Right ventricle myocardium inferior (tissue), 1 donor: ENCODE results near the gene PRDM2. TPM values are rescaled to one million over a fixed set of nuclear protein-coding genes. Genes with fewer than 3 reads are reported as not detected.

Source experiments
- ATAC-seq: fragments of 200-7000 bp; cut with Tn5 transposase; one replicate; pipeline ENCODE4 v1.9.1; 2020; ENCODE audit warnings: mild to moderate bottlenecking, moderate library complexity
- DNase-seq: peaks from one replicate; pipeline ENCODE4 v3.0.0; 2021; ENCODE audit errors: missing footprints
- intact Hi-C: fragments of 100-400 bp; cut with DNase I; formaldehyde crosslinking; loops from one replicate; pipeline ENCODE4 v1.11.0; 2022
- total RNA-seq: library from RNA; stranded (reverse); fragmentation: NEBNext Ultra II Directional; extraction: Animal tissue kit (Norgen Biotek cat#: 25700); gene quantifications from one replicate; pipeline ENCODE4 v1.2.1, GENCODE V29; 2021
- donor health status: DM: no; HTN: yes; CAD: no; lungs with severe emphysema.

PRDM2 gene
- total RNA-seq, 1 donor from 2014 or later: 33.7 TPM

DNA sequence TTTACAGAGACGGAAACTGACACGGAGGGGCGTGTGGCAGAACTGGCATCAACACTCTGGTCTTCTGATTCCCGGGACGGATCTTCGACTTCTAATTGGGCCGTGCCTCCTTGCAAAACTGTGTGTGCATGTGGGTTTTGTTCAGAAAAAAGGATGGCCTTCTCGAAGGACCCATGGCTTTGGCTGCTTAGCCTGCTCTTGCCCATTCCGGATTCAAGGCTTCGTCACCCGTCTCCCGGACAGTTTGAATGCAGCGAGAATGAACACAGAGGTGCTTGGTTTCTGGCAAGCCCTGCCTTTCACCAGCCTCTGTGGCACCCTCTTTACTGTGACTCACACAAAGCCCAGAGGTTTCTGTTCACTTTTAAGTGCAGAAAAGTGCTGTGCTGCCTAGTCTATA is 120.1 kb downstream of the PRDM2 start:
- ATAC-seq: no peak
- no peak for DNase-seq
- intact Hi-C loops: loop anchor here (10.0 kb wide), 1 partner anchor 135 kb away; no protein-coding TSS in a partner anchor

- intact Hi-C loops: loop anchor here (10.0 kb wide), 1 partner anchor 134 kb away; no protein-coding TSS in a partner anchor
- ATAC-seq (no peak), DNase-seq (no peak)
Measured at GRCh38 chr1:13820456-13820855, 120.5 kb downstream of the PRDM2 start.

DNA sequence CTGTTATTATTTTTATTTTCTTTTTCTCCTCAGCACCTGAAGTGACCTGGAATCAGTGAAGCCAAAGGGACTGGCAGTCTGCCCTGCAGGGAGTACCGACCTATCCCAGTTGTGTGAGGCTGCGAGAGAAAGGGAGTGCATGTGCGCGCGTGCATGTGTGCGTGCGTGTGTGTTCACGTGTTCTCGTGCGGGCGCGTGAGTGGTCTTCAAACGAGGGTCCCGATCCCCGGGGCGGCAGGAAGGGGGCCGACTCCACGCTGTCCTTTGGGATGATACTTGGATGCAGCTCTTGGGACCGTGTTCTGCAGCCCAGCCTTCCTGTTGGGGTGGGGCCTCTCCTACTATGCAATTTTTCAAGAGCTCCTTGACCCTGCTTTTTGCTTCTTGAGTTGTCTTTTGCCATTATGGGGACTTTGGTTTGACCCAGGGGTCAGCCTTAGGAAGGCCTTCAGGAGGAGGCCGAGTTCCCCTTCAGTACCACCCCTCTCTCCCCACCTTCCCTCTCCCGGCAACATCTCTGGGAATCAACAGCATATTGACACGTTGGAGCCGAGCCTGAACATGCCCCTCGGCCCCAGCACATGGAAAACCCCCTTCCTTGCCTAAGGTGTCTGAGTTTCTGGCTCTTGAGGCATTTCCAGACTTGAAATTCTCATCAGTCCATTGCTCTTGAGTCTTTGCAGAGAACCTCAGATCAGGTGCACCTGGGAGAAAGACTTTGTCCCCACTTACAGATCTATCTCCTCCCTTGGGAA is 123.3 kb downstream of the PRDM2 start:
- ATAC-seq: no peak
- intact Hi-C loops: loop anchor here (10.0 kb wide), 1 partner anchor 131 kb away; no protein-coding TSS in a partner anchor

DNA sequence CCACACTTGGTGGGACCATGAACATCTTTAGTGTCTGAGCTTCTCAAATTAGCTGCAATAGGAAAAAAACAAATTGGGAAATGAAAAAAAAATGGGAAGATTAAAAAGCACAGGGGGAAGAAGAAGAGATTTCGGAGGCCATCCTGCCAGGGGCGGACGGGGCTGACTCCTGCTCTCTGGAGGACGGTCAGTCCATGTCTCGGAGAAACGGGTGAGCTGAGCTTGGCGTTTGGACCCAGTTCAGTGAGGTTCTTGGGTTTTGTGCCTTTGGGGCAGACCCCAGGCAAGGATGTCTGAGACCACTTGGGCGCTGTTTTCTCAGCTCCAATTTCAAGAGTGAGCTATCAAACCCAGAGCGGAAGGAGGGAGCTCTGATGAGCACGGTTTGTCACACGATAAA is 123.9 kb downstream of the PRDM2 start:
- intact Hi-C loops: loop anchor here (10.0 kb wide), 1 partner anchor 131 kb away; no protein-coding TSS in a partner anchor
- DNase-seq (no peak), ATAC-seq (no peak)

More for the DNA sequence above, 123.3 kb downstream of the PRDM2 start:
- no peak for DNase-seq

DNA sequence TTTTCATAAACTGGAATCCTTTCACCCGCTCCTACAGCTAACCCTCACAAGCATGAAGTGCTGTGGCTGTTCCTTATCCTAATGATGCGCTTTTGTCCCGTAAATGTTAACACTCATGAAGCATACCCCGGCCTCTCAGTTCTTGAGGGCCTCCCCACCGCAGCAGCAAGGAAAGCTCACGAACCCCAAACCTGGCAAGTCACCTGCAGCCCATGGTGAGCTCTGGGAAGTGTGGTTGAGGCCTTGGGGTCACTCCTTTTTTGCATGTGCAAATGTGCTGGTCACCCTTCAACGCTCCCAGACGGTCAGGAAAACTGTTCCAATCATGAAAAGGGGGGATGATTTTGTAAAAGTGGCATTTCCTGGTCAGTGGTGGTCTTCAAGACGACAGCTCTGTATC is 124.6 kb downstream of the PRDM2 start:
- DNase-seq (no peak), ATAC-seq (no peak)

DNA sequence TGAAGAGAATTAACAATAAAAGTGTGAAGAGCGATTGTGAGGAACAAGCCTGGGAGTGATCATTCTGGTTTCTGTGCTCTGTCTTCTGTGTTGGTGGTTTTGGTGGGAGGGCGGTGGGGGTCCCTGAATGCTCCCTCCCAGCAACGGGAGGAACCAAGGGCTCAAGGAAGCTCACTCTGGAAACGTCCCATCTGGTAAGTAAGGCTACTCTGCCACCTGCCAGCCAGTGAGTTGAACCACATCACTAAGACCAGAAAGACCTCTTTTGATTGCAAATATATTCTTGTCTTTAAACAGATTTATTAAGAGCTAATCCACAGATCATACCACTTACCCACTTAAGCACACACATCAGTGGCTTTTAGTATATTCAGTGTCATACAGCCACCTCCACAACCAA is 125.0 kb downstream of the PRDM2 start:
- DNase-seq (no peak), ATAC-seq (no peak)
- intact Hi-C loops: loop anchor here (5.0 to 10.0 kb wide), 2 partner anchors 130 to 158 kb away; no protein-coding TSS in a partner anchor

More for the DNA sequence above, 124.6 kb downstream of the PRDM2 start:
- intact Hi-C loops: loop anchor here (5.0 to 10.0 kb wide), 2 partner anchors 130 to 157 kb away; no protein-coding TSS in a partner anchor

GRCh38 chr1:13826009-13826408 is 126.0 kb downstream of the PRDM2 start:
- DNase-seq (no peak), ATAC-seq (no peak)
- intact Hi-C loops: loop anchor here (5.0 to 10.0 kb wide), 2 partner anchors 129 to 159 kb away; no protein-coding TSS in a partner anchor

GRCh38 chr1:13826591-13826990 is 126.6 kb downstream of the PRDM2 start:
- ATAC-seq (no peak), DNase-seq (no peak)
- intact Hi-C loops: loop anchor here (5.0 to 10.0 kb wide), 2 partner anchors 128 to 159 kb away; no protein-coding TSS in a partner anchor

DNA sequence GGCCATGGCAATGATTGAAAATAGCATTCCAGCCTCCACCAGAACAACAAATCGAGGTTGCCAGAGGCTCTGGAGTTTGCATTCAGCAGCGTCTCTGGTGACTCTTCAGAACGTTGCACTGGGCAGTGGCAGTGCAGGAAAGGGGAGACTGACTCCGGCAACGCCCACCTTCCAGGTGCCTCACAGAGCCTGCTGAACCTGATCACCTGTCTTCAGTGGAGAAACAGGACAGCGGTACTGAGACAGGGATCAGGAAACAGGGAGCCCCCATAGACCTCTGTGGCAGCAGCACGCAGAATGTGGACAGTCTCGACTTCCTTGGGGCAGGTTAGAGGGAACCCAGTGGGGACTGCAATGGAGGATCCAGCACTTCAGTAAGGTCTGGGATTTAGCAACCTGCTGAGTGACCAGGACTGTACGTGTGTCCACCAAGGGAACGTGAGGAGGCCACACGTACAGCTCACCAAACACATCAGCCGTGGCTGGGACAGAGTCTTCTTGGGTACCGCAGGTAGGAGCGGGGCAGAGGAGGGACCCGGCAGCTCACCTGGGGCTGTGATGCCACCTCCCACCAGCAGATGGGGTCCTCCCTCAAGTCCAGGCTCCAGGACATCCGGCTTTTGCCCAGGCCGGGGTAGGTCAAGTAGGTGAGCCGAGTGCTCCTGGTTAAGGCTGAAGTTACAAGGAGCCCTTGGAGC is 128.6 kb downstream of the PRDM2 start:
- intact Hi-C loops: loop anchor here (5.0 to 10.0 kb wide), 2 partner anchors 126 to 161 kb away; no protein-coding TSS in a partner anchor
- ATAC-seq (peak; percentile 32), DNase-seq (no peak)

DNA sequence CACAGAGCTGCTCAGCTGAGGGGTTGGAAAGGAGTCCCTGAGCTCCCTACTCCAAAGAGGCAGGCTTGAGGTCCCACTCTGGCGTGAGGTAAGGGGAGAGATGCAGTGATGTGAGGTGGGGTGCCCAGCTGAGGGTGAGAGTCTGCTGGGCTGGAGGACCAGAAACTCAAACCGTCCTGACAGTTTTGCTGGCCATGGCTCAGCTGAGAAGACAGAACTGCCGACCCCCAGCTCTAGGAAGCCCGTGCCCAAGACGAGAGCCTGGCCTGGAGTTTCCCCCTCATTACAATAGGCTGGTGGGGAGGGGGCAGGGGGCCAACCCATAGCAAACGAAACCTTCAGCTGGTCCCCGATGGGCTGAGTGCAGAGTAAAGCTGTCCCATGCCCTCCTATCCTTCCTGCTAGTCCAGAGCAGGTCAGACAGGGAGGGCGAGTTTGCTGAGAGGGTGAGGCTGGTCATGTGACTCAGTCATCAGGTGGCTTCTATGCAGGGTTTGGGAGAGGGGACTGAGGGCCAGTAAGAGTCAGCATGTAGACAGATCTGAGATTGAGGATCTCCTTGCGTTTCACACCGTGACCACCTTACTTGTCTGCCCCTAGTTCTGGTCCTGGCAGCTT is 129.3 kb downstream of the PRDM2 start:
- DNase-seq: no peak
- ATAC-seq: peak; percentile 8

DNA sequence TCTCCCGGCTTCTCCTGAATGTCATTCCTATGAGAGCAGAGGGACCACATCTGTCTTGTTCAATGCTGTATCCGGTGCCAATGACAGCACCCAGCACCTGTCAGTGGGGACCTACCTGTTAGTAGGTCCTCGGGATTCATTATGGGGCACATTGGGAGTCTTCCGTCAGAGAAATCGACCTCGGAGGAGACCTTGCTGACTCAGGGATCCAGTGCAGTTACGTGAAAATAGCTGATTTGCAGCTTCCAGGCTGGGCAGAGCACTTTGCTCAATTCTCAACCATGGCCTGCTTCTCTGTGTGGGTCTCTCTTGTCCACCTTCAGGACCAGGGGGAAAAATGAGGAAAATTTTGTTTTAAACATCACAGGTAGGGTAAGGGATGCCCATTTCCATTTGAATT is 130.2 kb downstream of the PRDM2 start:
- intact Hi-C loops: no loop called here
- ATAC-seq (no peak), DNase-seq (no peak)

More for the DNA sequence above, 129.3 kb downstream of the PRDM2 start:
- intact Hi-C loops: loop anchor here (5.0 to 10.0 kb wide), 2 partner anchors 126 to 162 kb away; no protein-coding TSS in a partner anchor

DNA sequence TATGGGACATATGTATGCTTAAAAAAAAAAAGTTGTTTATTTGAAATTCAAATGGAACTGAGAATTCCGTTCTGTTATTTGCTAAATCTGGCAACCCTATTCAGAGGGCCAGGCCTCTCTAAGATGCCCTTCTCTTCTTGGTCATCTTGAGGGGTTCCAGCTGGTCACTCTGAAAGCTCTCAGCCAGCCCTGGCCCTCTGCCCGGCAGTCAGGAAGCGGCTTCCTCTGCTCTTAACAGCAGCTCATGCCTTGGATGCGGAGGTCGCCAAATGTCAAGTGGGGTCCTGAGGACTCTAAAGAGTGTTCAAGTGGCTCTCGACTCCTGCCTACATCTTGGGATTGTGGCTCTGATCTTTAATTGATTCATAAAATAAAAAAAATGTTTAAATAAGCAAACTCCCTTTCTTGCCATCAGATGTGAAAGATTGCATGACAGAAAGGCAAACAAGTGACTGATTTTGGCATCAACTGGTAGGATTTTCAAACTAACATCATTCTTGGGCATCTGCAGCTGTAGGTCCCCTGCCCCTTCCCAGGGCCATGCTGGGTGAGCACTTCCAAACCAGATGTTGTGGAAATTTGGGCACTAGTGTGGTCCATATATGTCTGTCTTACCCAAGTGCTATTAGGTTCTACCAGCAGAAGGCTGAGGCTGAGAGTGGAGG is 130.8 kb downstream of the PRDM2 start:
- intact Hi-C loops: no loop called here
- DNase-seq (peak; percentile 80), ATAC-seq (peak; percentile 74)

- ATAC-seq (no peak), DNase-seq (no peak)
- intact Hi-C loops: no loop called here
Measured at GRCh38 chr1:13832100-13832499, 132.1 kb downstream of the PRDM2 start.

- DNase-seq (no peak), ATAC-seq (no peak)
- intact Hi-C loops: no loop called here
Measured at GRCh38 chr1:13832536-13832935, 132.5 kb downstream of the PRDM2 start.

- DNase-seq (no peak), ATAC-seq (no peak)
- intact Hi-C loops: no loop called here
Measured at GRCh38 chr1:13836136-13836535, 136.1 kb downstream of the PRDM2 start.

DNA sequence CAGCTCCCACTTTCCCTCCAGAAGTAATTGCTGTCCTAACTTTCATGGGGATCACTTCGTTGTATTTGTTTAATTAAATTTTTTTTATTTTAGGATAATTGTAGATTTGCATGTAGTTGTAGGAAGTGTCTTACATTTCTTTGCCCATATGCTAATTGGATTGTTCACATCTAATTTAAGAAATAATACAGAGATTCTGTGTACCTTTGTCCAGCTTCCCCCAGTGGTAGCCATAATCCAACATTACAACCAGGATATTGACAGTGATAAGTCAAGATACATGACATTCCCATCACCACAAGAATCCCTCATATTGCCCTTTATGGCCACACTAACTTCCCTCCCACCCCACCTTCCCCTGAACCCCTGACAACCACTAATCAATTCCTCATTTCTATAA is 136.6 kb downstream of the PRDM2 start:
- intact Hi-C loops: no loop called here

GRCh38 chr1:13838236-13838635 is 138.2 kb downstream of the PRDM2 start:
- ATAC-seq (no peak), DNase-seq (no peak)
- intact Hi-C loops: no loop called here

More for the DNA sequence above, 136.6 kb downstream of the PRDM2 start:
- ATAC-seq: no peak
- DNase-seq: no peak

DNA sequence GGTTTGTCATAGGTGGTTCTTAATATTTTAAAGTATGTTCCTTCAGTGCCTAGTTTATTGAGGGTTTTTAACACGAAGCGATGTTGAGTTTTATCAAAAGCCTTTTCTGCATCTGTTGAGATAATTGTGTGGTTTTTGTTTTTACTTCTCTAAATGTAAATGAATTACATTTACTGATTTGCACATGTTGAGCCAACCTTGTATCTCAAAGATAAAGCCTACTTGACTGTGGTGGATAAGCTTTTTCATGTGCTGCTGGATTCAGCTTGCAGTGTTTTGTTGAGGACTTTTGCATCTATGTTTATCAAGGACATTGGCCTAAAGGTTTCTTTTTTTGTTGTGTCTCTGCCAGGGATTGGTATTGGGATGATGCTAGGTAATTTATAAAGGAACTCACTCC is 142.5 kb downstream of the PRDM2 start:
- DNase-seq (no peak), ATAC-seq (no peak)
- intact Hi-C loops: no loop called here

- no peak for DNase-seq
- no peak for ATAC-seq
- intact Hi-C loops: no loop called here
Measured at GRCh38 chr1:13851726-13852125, 151.7 kb downstream of the PRDM2 start.
